NCI-H187 (cell line): ENCODE data around the gene TBL1XR1.
"Not testable (repeated sequence)": the region's sequence is repeated elsewhere in the genome, so short reads cannot be mapped to it uniquely, and the experiment has no call there.

Experiments used
- DNase-seq, 2 experiments: peaks; one replicate each; lab custom pipeline; 2025; lab: John Stamatoyannopoulos, UW

Gene TBL1XR1

DNA sequence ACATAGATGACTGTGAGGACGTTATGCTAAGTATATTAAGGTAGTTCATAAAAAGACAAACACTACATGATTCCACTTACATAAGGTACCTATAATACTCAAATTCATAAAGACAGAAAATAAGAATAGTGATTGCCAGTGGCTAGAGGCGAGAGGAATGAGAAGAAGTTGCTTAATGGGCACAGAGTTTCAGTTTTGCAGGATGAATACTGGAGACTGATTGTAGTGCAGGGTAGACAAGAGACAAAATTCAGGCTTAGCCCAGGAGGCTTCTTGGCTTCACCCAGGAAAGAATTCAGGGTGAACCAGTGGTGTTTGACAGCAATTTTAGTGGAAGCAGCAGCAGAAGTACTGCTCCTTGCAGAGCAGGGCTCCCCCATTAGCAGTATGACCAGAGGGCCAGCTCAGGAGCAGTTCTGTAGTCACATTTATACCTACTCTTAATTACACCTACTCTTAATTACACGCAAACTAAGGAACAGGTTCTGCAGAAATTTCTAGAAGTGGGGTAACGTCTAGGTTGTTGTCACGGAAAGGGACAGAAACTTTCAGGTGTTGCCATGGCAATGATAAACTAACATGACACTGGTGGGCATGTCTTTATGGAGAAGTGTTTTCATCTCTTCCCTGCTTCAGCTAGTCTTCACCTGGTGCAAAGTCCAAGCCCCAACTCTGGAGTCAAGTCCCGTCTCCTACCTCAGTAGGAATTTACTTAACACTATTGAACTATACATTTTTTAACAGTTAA lies 55.2 kb downstream of the TBL1XR1 start:
- DNase-seq: no peak

DNA sequence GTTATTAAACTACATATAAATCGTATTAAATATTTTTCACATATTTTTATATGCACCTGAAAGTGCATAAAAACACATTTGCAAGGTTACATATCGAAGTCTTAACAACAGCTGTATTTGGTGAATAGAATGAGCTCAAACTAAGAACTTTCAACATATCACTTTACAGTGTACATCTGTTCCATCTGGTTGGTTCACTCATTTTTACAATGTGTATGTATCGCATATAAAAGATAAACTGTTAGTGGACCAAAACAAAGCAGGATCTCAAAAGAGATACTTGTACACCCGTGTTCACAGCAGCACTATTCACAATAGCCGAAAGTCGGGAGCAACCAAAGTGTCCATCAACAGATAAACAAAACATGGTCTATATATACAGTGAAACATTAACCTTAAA lies 55.8 kb downstream of the TBL1XR1 start:
- no peak for DNase-seq

DNA sequence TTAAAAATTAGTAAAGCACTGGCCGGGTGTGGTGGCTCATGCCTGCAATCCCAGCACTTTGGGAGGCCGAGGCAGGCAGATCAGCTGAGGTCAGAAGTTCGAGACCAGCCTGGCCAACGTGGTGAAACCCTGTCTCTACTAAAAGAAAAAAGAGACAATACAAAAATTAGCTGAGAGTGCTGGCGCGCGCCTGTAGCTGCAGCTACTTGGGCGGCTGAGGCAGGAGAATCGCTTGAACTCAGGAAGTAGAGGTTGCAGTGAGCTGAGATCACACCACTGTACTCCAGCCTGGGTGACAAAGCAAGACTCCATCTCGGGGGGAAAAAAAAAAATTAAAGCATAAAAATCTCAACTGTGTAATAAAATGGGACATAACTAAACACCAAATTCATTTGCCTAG lies 58.1 kb downstream of the TBL1XR1 start:
- DNase-seq: not testable (repeated sequence)

DNA sequence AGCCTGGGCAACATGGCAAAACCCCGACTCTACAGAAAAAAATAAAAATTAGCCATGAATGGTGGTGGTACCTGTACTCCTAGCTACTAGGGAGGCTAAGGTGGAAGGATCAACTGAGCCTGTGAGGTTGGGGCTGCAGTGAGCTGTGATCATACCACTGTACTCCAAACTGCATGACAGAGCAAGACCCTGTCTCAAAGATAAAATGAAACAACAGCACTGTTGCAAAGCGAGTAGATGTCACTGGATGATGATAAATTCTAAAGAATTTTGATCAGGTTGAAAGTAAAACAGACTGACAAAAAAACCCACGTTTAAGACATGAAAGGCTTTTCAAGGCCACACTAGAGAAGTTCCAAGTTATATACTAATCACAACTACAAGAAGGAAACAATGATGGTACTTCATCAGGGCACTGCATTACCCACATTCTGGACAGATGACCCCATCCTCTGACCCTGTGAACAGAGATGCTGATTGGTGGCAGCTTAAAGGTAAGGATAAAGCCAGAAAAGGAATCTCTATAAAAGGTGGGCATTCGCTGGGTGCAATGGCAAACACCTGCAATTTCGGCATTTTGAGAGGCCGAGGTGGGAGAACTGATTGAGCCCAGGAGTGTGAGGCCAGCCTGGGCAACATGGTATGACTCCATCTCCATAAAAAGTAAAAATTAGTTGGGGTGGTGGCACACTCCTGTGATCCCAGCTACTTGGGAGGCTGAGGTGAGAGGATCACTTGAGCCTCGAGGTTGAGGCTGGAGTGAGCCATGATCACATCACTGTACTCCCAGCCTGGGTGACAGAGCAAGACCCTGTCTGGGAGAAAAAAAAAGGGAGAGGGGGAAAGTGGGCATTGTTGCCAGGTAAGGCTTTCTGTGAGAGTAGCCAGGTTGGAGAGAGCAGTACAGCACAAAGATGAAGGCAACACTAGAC lies 59.2 kb downstream of the TBL1XR1 start:
- no peak for DNase-seq

DNA sequence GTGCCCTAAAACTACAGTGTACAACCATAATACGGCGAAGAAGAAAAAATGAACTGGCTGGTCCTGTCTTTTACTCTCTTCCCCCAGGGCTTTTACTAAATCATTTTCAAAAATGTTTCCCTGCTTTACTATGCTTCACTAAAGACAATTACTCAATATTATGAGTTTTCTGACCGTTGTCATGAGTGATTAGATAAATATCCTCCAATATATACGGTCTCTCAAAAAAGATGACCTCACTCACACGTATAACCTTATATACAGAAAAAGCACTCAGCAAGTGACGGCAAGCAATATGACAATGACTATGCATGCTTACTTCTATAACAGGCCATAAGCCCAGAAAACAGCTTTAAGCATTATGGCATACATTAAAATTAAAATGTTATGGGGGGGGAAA lies 60.5 kb downstream of the TBL1XR1 start:
- DNase-seq: no peak

DNA sequence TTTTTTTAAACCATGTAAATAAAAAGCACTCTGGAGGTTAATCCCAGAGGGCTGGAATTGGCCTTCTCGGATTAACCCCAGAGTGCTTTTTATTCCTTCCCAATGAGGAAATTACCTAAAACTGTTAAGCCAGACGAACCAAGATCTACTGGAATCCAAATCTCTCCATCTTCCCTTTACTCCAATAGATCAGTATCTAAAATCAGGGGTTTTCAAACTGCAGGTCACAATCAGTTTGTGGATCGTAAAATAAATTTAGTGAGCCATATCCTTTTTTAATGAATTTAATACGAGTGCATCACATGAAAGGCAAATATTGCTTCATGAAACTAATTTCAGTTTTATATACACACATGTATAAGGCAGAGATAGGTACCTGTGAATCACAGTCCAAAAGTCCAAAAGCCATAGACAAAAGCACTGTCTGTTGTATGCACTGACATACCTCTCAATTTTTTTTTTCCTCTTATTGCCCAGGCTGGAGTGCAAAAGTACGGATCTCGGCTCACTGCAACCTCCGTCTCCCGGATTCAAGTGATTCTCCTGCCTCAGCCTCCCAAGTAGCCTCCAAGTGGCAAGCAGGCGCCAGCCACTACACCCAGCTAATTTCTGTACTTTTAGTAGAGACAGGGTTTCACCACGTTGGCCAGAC lies 61.3 kb downstream of the TBL1XR1 start:
- no peak for DNase-seq

DNA sequence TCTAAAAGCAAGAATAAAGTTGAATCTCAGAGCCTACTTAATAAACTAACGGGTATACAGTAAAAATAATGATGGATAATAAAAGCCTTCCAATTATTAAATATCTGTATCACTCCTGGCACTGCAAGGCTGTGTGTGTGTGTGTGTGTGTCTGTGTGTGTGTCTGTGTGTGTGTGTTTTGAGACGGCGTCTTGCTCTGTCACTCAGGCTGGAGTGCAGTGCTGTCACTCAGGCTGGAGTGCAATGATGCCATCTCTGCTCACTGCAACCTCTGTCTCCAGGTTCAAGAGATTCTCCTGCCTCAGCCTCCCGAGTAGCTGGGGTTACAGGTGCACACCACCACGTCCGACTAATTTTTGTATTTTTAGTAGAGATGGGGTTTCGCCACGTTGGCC lies 62.5 kb downstream of the TBL1XR1 start:
- DNase-seq: no peak

DNA sequence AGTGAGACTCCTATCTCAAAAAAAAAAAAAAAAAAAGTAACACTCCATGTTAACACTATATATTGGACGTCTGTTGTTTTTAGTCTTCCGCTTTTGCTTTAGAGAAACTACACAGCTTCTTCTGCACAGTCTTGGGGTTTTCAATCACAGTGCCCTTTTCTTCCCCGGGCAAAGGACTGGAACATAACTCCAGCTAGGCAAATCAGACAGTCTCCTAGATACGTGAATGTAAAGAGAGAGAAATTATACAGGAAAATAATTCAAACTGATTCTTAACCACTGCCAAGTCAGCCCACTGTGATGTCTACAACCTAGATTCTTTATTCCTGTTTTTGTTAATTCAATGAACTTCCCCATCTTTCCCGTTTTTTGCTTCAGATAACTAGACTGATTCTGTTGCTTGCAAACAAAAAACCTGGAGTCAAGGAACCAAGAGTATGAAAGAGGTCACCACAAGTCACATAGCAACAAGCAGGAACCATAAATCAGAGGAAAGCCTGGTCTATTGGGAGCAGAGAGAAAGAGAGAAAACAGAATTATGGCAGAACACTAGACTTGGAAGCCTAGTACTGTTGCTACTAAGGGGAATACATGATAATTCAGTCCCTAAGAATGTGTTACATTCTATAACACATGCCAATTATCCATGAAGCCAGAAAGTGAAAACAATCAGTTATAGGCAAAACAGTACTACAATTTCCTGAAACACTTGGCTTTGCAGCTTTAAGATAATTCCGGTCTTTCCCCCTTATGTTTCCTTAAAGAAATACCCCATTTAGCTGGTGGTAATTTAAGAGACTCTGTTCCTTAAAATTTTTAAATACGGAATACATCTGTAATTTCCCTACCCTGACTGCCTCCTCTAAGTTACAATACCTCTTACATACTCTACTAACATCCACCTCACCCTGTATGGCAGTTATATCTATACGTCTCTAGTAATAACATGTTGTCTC lies 63.1 kb downstream of the TBL1XR1 start:
- DNase-seq: no peak

DNA sequence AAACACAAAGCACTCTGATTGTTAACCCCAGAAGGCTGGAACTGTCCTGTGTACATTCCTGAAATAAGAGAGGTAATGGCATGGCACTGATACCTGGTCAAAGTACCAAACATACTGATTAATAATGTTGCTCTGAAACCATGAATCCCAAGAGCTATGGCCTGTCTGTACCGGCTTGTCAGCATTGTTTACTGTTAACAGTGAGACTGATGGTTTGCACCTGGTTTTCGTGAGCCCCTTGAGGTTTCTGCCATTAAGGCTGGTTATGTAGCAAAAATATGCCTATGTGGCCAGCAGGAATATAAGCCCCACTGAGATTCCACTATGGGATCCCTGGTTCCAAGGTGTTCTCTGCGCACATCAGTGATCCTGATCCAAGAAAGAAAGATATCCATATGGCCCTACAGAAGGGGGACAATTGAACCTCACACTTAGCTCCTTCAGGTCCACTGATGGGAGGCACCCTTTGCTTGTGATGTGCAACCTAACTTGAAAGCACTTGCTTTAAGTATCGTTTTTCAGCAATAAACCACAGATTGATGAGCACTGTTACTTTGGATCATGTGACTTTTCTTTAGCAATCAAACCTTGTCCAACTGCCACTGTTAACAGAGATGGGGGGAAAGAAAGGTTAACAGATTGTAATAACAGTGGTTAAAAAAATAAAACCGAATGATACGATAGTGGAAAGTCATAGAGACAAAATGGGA lies 65.2 kb downstream of the TBL1XR1 start:
- peak in 1 of 2 experiments; percentile 3 for DNase-seq

DNA sequence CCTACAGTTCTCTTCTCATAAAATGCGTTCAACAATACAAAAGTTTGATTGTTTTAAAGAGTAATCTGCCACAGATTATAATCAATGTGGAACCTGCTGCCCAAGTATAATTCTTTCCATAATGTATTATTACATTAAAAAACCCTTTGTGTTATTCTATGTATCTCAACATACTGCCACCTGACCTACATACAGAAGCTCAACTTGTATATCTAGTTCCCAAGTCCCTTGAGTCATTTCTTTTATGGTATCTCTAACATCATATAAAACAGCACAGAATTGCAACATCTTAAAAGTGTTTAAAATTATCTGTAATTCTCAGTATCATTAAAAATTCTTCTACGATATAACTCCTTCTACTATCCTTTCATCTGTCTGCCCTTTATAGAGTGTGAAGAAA lies 70.3 kb downstream of the TBL1XR1 start:
- no peak for DNase-seq

DNA sequence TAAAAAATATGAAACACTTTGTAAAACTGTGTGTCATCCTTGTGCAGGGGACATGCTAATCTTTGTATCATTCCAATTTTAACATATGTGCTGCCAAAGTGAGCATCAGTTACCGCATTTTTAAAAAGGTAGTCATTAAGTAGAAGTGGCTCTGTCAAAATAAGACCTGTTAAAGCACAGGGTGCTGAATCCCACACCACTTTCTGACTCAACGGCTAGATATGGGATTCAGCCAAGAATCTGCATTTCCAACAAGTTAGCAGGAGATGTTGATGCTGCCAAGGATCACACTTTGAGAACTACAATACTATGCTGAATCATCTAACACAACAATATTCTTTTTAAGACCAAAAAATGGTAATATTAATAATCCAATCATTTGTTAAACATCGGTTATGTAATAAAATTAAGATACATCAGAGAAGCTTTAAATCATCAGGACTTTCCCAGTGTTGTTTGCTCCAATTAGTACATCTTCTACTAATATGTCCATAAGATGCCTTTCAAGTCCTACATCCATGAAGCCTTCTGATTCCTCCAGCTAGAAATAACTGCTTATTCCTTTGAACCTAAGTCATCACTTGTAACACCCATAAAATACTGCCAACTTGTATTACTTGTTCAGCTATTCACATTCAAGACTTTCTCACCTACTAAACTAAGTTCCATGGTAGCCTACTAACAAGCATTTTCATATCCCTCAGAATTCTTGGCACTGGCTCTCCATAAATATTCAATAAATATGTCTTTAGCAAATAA lies 71.1 kb downstream of the TBL1XR1 start:
- no peak for DNase-seq

DNA sequence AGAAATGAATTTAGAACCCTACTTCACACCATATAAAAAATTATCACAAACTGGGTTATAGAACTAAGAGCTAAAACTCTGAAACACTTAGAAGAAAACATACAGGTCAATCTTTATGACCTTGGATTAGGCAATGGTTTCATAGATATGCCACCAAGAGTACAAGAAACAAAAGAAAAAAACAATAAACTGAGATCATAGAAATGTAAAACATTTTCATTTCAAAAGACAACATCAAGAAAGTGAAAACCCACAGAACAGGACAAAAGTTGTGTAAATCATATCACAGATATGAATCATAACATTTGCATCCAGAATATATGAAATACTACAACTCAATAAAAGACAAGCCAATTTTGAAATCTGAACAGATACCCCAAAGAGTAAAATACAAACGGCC lies 72.4 kb downstream of the TBL1XR1 start:
- DNase-seq: no peak

DNA sequence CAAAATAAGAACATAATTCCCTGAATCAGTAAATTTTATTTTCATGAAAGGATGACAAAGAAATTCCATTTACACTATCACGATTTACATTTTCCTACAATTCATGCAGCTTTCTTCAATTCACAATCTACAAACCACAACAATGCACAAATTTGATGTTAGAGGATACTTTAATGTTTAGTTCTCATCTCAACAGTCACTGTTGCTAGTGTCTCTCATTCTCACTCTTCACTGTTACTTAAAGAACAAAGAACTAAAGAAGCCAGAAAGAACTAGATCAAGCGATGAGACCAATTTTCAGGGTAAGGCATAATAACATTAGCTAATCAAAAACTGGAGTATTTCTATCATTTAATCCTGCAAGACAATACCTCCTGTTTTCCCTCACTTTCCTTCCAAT lies 73.5 kb downstream of the TBL1XR1 start:
- DNase-seq: no peak

DNA sequence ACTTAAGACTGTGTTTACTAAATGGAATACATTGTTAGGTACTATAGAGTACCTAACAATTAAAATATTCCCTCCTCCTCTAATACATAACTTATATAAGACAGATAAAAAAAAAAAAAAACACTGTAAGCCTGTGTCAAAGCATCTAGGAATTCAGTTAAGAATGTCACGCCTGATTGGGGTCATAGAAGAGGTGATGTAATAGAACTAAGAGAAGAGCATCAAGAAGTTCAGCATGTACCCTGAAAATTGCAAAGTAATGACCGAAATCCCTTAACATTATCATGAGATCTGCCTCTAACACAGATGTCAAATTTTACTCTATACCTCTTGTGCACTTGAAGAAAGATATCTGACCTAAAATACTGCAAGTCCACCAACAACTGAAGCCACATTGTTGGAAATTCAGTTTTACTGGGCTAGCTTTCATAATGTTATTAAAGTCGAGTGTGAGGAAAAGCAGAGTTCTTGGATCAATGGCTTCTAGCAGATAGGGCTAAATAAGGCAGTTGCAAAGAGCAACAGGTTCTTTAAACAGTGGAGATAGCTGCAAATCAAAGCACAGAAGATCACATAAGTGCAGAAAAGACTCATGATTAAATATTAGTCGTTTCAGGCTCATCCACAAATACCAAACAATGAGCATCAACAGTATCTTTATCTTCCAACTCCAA lies 75.0 kb downstream of the TBL1XR1 start:
- no peak for DNase-seq

DNA sequence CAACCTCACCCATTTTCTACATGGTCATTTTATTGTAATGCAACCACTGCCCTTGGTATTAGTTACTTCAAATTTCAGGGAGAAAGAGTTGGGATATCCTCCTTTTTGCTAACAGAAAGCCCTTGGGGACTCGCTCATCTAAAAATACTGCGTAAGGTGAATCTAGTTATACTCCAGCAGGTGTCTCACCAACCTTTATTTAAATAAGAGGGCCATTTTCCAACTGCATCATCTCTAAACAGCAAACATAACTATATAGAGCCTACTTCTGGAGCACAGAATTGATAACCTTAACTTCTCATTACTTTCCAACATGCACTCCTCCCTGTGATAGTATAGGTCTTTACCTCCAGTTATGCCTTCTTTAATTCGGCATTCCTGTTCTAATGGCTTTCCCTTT lies 77.5 kb downstream of the TBL1XR1 start:
- no peak for DNase-seq

DNA sequence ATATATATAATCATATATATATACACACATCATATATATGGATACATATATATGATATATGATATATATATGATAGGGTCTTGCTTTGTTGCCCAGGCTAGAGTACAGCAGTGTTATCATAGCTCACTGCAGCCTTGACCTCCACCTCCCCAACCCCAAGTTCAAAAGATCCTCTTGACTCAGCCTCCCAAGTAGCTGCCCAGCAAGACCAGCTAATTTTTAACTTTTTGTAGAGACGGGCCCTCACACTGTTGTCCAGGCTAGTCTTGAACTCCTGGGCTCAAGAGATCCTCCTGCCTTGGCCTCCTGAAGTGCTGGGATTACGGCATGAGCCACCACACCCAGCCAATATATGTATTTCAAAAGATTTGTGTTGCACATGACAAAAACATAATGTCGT lies 83.0 kb downstream of the TBL1XR1 start:
- DNase-seq: no peak

DNA sequence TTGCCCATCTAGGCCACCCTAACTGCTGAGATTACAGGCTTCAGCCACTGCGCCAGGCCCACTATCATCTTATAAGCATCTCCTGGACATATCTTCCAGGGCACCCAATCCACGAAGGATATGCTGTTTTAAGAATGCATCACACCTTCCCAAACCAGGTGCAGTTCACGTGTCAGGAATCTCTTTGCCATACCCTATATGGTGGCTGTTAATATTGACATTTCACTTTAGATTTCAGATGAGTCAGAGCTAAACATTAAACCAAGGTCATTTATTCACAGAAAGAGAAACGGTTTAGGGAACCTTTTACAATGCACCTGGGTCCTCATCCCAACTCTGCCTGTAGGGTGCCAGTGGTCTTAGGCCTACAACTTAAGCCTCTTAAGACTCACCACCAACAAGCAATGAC lies 85.7 kb downstream of the TBL1XR1 start:
- DNase-seq: no peak

DNA sequence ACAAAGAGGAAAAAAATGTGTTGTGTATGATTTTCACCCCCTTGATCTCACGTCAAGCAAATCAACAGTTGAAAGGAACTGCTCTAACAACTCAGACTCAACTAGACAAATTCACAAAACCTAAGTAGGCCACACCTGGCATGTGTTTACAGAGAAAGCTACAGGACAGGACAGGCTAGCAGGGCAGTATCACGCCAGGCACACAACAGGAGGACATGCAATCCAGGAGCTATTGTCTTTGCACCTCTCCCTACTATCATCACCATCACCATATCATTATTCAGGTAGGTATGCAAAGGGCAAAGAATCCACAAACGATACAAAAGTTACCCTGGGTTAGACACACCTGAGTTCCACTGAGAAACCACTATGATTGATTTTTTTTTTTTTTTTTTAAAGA lies 86.4 kb downstream of the TBL1XR1 start:
- no peak for DNase-seq

DNA sequence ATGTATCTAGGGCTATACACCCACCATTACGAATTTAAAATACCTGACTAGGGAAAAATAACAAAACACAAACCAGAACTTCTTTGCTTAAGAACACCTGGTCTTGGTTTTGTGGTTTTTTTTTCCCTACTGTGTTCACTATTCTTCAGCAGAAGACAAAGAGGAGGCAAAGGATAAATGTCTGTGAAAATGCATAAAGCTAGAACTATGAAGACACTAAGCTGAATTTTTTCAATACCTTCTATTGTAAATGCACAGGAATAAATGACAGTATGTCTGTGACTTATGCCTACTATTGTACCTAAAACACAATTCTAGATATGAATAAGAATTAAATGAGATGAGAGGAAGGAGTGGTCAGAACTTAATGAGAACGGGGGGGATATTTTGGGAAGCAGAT lies 86.9 kb downstream of the TBL1XR1 start:
- DNase-seq: no peak
